Thyroid gland (tissue), 4 donors: ENCODE measurements around the gene LDLRAD4.

ENCODE experiments used
- CTCF ChIP-seq, 6 experiments: fragments of 200-600 bp in 3 of 6; fragments of 450-650 bp in 3 of 6; sonication (generic) in 3 of 6; IDR thresholded peaks; one replicate each; pipeline ENCODE4 v1.5.1; 2016 to 2019; ENCODE audit warnings: antibody characterized with exemption in 6 of 6, mild to moderate bottlenecking in 2 of 6, inconsistent platforms in 1 of 6, moderate library complexity in 1 of 6
- POLR2A ChIP-seq, 2 donors: fragments of 450-650 bp; IDR thresholded peaks; one replicate each; pipeline ENCODE4 v1.6.1; 2017; ENCODE audit warnings: antibody characterized with exemption in 2 of 2, mild to moderate bottlenecking in 2 of 2, moderate library complexity in 1 of 2

- TF ChIP-seq CTCF (IDR thresholded peaks at IDR 0.05), result no peak
- TF ChIP-seq POLR2A (IDR thresholded peaks at IDR 0.05), result no peak
Measured at GRCh38 chr18:13393338-13393737, 174.8 kb downstream of the LDLRAD4 start.
